GM12864 (cell line): ENCODE measurements around the gene TEAD1.

ENCODE experiments used
- DNase-seq: peaks from one replicate; pipeline ENCODE4 v3.0.0-alpha.2; 2011; ENCODE audit warnings: low read depth
- H3K4me3 ChIP-seq: 2 replicates; pipeline ENCODE4 v1.5.1; 2011; ENCODE audit warnings: mild to moderate bottlenecking, low read depth, low read length, control low read depth
- CTCF ChIP-seq: IDR thresholded peaks from 2 replicates; pipeline ENCODE4 v1.5.1; 2011; ENCODE audit warnings: low read depth, mild to moderate bottlenecking, moderate library complexity, low read length, control low read depth, inconsistent platforms; ENCODE audit errors: missing control alignments

Gene TEAD1

GRCh38 chr11:12723421-12724300 is 49.4 kb downstream of the TEAD1 start:
- no peak overlapping the region for H3K4me3 ChIP-seq
- DNase-seq: no peak
- no peak for TF ChIP-seq CTCF

- peak; percentile 61 for DNase-seq
- H3K4me3 ChIP-seq: no peak overlapping the region
- TF ChIP-seq CTCF: no peak
These were observed 50.3 kb downstream of the TEAD1 start for GRCh38 chr11:12724301-12725054.

- no peak overlapping the region for H3K4me3 ChIP-seq
- no peak for TF ChIP-seq CTCF
- no peak for DNase-seq
These were observed 51.0 kb downstream of the TEAD1 start for GRCh38 chr11:12725055-12725862.

- DNase-seq: no peak
These were observed 51.9 kb downstream of the TEAD1 start for GRCh38 chr11:12725863-12726682.

GRCh38 chr11:12727563-12728211 is 53.5 kb downstream of the TEAD1 start:
- DNase-seq: no peak
- TF ChIP-seq CTCF: no peak
- no peak overlapping the region for H3K4me3 ChIP-seq

More at GRCh38 chr11:12725863-12726682, 51.9 kb downstream of the TEAD1 start:
- no peak for TF ChIP-seq CTCF
- H3K4me3 ChIP-seq: no peak overlapping the region
